Measurements from ENCODE around the gene APMAP.

Gene APMAP

DNA sequence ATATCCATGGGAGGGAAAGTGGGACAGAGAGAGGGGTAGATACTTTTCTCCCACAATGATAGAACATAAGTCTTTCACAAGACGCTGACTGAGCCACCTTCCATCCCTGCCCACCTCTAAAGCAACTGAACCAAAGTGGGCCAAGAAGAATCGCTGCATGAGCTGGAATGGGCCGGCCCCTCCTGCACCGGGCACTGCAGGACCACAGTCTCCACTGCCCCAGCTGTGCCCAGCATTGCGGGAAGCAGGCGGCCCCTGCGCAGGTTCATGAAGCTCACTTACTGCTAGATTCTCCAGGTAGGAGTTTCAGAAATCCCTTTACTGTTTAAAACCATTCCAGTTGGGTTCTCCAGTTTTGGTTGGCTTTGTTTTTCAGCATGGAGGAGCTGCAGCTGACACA lies 75.5 kb downstream of the APMAP start:
- H3K27me3 ChIP-seq (replicated peaks; ENCODE audit: control insufficient read depth, insufficient read depth, low read length), result no peaks in the 10 kb centered on the region
- no peak for DNase-seq (ENCODE audit: extremely low read depth, insufficient read length)
- H3K36me3 ChIP-seq (ENCODE audit: control insufficient read depth, insufficient read depth, low read length), result no peaks in the 10 kb centered on the region
- no peak overlapping the region for H3K4me3 ChIP-seq (replicated peaks; ENCODE audit: low read depth, low read length)
- TF ChIP-seq, protein P1, sequence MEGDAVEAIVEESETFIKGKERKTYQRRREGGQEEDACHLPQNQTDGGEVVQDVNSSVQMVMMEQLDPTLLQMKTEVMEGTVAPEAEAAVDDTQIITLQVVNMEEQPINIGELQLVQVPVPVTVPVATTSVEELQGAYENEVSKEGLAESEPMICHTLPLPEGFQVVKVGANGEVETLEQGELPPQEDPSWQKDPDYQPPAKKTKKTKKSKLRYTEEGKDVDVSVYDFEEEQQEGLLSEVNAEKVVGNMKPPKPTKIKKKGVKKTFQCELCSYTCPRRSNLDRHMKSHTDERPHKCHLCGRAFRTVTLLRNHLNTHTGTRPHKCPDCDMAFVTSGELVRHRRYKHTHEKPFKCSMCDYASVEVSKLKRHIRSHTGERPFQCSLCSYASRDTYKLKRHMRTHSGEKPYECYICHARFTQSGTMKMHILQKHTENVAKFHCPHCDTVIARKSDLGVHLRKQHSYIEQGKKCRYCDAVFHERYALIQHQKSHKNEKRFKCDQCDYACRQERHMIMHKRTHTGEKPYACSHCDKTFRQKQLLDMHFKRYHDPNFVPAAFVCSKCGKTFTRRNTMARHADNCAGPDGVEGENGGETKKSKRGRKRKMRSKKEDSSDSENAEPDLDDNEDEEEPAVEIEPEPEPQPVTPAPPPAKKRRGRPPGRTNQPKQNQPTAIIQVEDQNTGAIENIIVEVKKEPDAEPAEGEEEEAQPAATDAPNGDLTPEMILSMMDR (IDR thresholded peaks at IDR 0.05; ENCODE audit: insufficient read depth, low read length, poor library complexity, severe bottlenecking), result no peak

DNA sequence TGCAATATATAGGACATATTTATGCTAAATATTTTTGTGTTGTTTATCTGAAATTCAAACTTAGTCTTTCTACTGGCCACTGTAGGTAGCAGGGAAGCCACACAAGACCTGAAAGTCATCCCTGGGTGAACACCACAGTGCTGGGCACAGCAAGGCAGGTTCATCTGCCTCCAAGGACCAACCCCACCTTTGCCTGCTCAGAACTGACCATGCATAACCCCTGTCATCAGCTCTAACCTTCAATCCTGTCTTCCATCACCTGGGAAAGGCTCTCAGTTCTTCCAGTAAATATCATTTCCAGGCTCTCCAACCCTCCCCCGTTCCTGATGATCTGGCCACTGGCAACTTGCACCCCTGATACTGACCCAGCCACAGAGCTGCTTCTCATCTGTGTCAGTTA lies 76.1 kb downstream of the APMAP start:
- no peaks in the 10 kb centered on the region for H3K36me3 ChIP-seq (ENCODE audit: control insufficient read depth, insufficient read depth, low read length)
- TF ChIP-seq, protein P1 (IDR thresholded peaks at IDR 0.05; ENCODE audit: insufficient read depth, low read length, poor library complexity, severe bottlenecking), result no peak
- no peak for DNase-seq (ENCODE audit: extremely low read depth, insufficient read length)
- no peaks in the 10 kb centered on the region for H3K27me3 ChIP-seq (replicated peaks; ENCODE audit: control insufficient read depth, insufficient read depth, low read length)
- H3K4me3 ChIP-seq (replicated peaks; ENCODE audit: low read depth, low read length), result no peak overlapping the region

DNA sequence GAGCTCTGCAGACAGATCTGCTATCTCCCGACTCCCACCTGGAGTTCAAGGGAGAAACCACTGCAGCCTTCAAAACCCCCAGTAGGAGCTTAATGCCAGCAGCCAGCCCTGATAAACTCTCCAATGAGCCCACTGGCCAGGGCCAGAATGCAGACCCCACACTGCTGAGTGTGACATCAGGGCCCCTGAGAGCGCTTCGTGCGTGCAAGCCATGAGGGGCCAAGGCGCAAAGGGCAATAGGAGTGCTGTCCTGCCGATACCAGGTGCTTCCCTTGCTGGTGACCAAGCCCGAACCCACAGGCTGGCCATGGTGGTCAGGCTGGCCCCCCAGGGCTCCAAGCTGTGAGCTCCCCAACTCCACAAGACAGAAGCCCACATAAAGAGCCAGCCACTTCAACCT lies 76.7 kb downstream of the APMAP start:
- Histone ChIP-seq H3K4me3 (replicated peaks; ENCODE audit: low read depth, low read length) (no peak overlapping the region), H3K36me3 (ENCODE audit: control insufficient read depth, insufficient read depth, low read length) (no peaks in the 10 kb centered on the region), H3K27me3 (replicated peaks; ENCODE audit: control insufficient read depth, insufficient read depth, low read length) (no peaks in the 10 kb centered on the region)
- TF ChIP-seq, protein P1 (IDR thresholded peaks at IDR 0.05; ENCODE audit: insufficient read depth, low read length, poor library complexity, severe bottlenecking), result no peak
- no peak for DNase-seq (ENCODE audit: extremely low read depth, insufficient read length)

DNA sequence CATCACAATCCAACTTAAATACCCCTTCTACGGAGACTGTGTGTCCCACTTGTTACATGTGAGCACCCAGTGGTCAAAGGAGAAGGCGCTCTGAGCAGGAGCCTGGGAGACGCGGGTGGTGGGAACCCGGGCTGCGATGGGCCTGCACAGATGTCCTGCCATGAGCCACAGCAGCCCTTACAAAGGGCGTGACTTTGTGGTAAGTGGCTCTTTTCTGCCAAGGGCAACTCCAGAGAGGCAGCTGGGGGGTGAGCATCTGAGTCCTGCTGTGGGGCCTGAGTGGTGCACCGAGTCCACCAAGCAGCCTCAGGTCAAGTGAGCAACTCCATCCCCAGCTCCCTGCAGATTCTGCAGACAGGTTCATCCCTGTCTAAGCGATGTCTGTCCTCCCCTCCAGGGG lies 77.1 kb downstream of the APMAP start:
- TF ChIP-seq, protein P1 (IDR thresholded peaks at IDR 0.05; ENCODE audit: insufficient read depth, low read length, poor library complexity, severe bottlenecking), result no peak
- Histone ChIP-seq H3K36me3 (ENCODE audit: control insufficient read depth, insufficient read depth, low read length) (no peaks in the 10 kb centered on the region), H3K27me3 (replicated peaks; ENCODE audit: control insufficient read depth, insufficient read depth, low read length) (no peaks in the 10 kb centered on the region), H3K4me3 (replicated peaks; ENCODE audit: low read depth, low read length) (no peak overlapping the region)
- DNase-seq (ENCODE audit: extremely low read depth, insufficient read length), result no peak

DNA sequence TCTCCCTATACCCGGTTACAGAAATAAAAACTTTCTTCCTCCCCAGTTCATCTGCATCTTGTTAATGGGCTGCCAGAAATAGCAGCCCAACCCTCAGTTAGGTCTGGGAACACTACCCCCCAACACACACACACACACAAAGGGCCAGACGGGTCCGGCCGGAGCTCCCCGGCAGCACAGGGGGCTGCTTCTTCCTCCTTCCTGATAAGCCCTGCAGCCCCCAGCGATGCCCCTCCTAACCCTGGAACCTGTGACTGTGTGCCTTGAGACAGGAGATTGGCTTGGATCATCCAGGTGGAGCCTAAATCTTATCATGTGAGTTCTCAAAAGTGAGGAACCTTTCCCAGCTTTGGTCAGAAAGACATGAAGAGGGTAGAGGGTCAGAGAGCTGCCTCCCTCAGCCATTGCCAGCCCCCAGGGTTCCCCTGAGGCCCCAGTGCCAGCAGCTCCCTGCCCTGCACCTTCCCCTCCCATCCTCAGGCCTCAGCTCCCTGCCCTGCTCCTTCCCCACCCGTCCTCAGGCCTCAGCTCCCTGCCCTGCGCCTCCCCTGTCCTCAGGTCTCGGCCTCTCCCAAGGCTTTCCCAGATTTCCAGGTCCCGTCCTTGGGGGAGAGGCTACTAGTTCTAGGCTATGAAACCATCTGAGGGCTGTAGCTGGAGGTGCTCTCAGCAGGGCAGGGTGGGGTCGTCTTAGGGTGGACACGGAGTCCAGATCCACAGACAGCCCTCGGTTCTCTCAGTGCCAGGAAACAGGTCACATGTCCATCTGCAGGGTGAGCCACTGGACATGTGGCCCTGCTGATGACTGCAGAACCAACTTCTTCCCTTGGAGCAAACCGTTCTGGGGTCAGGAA lies 77.9 kb downstream of the APMAP start:
- H3K4me3 ChIP-seq (replicated peaks; ENCODE audit: low read depth, low read length), result no peak overlapping the region
- TF ChIP-seq, protein P1 (IDR thresholded peaks at IDR 0.05; ENCODE audit: insufficient read depth, low read length, poor library complexity, severe bottlenecking), result no peak
- no peak for DNase-seq (ENCODE audit: extremely low read depth, insufficient read length)
- H3K27me3 ChIP-seq (replicated peaks; ENCODE audit: control insufficient read depth, insufficient read depth, low read length), result no peaks in the 10 kb centered on the region
- no peaks in the 10 kb centered on the region for H3K36me3 ChIP-seq (ENCODE audit: control insufficient read depth, insufficient read depth, low read length)
